ENCODE results near the gene ODF2. TPM values are rescaled to one million over a fixed set of nuclear protein-coding genes. Genes with fewer than 3 reads are reported as not detected.
"Not testable (repeated sequence)": the region's sequence is repeated elsewhere in the genome, so short reads cannot be mapped to it uniquely, and the experiment has no call there.

ODF2 gene
- total RNA-seq, 2 donors from 2014 or later, result 26.2 to 29.1 TPM

GRCh38 chr9:128419061-128419925 is 36.5 kb upstream of the ODF2 start:
- H3K9me3 ChIP-seq (ENCODE audit: control insufficient read depth, low read length, poor library complexity, severe bottlenecking), result no peaks in the 10 kb centered on the region
- Mint-ChIP-seq H3K4me1 (peaks cover 12% of the 10 kb centered on the region), H3K27me3 (peaks cover 44% of the 10 kb centered on the region), H3K27ac (no peak overlapping the region), H3K36me3 (ENCODE audit: low read depth) (peaks cover 8% of the 10 kb centered on the region), H3K4me3 (peak overlapping the region; percentile 87)
- DNase-seq (no peak), ATAC-seq (no peak)

DNA sequence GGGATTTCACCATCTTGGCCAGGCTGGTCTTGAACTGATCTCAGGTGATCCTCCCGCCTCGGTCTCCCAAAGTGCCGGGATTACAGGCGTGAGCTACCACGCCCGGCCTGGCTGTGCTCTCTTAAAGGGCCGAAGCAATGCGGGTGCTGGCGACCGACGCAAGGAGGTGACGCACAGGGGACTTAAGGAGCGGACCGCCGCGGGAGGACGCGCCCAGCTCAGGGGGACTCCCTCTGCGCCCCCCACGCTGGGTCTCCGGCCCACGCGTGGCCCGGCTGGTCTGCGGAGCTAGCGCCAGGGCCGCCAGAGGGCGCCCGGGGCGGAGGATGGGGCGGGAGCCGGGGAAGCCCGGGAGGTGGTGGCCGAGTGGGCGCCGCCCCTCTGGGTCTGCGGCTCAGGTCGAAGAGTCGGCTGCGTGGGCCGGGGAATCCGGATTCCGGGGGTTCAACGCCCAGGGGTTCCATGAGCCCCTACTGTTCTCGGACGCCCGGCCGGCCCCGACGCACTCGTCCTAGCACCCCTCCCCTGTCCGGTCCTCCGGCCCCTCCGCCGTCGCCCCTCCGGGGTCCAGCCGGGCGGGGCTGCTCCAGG is 35.7 kb upstream of the ODF2 start:
- DNase-seq (peak; percentile 52 to 66 (median 56)), ATAC-seq (peak; percentile 89)
- Mint-ChIP-seq H3K4me3 (peak overlapping the region; percentile 87), H3K27me3 (peaks cover 36% of the 10 kb centered on the region), H3K36me3 (ENCODE audit: low read depth) (peaks cover 3% of the 10 kb centered on the region), H3K4me1 (peaks cover 12% of the 10 kb centered on the region), H3K27ac (no peak overlapping the region)
- H3K9me3 ChIP-seq (ENCODE audit: control insufficient read depth, low read length, poor library complexity, severe bottlenecking), result no peaks in the 10 kb centered on the region

DNA sequence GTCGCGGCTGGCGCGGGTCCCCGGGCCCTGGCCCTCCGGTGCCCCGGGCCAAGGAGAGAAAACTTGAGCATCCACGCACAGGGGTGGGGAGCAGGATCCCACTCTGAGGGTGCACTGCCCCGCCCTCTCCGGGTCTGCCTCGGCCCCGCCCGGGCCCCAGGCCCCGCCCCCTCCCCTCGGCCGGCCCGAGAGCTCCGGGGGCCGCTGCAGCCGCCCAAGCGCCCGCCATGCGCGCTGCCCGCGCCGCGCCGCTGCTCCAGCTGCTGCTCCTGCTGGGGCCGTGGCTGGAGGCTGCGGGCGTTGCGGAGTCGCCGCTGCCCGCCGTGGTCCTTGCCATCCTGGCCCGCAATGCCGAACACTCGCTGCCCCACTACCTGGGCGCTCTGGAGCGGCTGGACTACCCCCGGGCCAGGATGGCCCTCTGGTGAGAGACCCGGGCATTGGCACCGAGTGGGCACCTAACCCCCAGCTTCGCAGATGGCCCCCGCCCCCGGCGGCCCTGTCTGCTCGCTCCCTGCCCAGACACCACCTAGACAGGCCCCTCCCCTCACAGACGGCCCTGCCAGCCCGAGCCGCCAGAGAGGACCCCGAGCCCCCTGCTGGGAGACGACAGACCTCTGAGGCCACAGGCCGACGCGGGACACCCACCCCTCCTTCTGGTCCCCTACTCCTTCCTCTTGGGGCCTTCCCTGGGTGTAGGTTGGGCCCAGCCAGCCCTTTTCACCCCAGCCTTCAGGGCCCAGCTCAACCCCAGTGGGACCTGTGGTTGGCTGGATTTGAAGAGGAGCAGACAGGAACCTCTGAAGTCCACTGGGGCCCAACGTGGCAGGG is 34.9 kb upstream of the ODF2 start, which contains the start of gene CERCAM:
Gene CERCAM (plus strand): TSS at position 207 of the 831 bp plus-strand sequence. CDS start 21 bp downstream, at position 228.
- H3K36me3 Mint-ChIP-seq (ENCODE audit: low read depth), result no peaks in the 10 kb centered on the region
- DNase-seq (peak in 2 of 3 donors; percentile 39 to 45), ATAC-seq (peak; percentile 80)
- H3K4me3 Mint-ChIP-seq, result peak within 1 kb of the TSS; percentile 87
- H3K27me3 Mint-ChIP-seq, result peaks cover 28% of the 10 kb centered on the region
- H3K4me1 Mint-ChIP-seq, result peaks cover 12% of the 10 kb centered on the region
- no peak within 1 kb of the TSS for H3K27ac Mint-ChIP-seq
- H3K9me3 ChIP-seq (ENCODE audit: control insufficient read depth, low read length, poor library complexity, severe bottlenecking), result no peaks in the 10 kb centered on the region

GRCh38 chr9:128421482-128421996 is 34.3 kb upstream of the ODF2 start:
- DNase-seq (no peak), ATAC-seq (no peak)
- H3K4me3 Mint-ChIP-seq, result peak overlapping the region; percentile 81
- H3K9me3 ChIP-seq (ENCODE audit: control insufficient read depth, low read length, poor library complexity, severe bottlenecking), result no peaks in the 10 kb centered on the region
- no peak overlapping the region for H3K27ac Mint-ChIP-seq
- H3K4me1 Mint-ChIP-seq, result peaks cover 10% of the 10 kb centered on the region
- peaks cover 22% of the 10 kb centered on the region for H3K27me3 Mint-ChIP-seq
- no peaks in the 10 kb centered on the region for H3K36me3 Mint-ChIP-seq (ENCODE audit: low read depth)

DNA sequence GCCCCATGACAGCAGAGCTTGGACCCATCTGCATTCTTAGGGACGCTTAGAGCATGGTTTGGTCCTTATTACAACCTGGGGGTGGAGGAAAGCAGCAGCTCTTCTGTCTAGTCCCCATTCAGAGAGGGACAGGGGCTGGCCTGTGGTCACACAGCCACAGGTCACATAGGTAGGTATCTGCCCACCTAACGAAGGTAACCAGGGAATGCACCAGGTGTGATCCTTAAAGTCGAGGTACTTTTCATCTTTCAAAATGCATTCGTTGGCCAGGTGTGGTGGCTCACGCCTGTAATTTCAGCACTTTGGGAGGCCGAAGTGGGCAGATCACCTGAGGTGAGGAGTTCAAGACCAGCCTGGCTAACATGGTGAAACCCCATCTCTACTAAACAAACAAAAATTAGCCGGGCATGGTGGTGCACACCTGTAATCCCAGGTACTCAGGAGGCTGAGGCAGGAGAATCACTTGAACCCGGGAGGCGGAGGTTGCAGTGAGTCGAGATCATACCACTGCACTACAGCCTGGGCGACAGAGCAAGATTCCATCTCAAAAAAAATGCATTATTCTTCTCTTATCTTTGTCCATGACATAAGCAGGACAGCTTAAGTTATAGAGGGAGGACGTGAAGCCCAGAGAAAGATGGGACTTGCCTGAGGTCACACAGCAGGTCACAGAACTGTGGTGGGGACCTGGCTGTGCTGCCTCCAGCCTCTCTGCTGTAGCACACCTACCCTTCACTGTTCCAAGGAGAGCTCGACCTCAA is 33.6 kb upstream of the ODF2 start:
- H3K4me1 Mint-ChIP-seq; DNase-seq; H3K9me3 ChIP-seq (ENCODE audit: control insufficient read depth, low read length, poor library complexity, severe bottlenecking); H3K36me3 Mint-ChIP-seq (ENCODE audit: low read depth); H3K27ac Mint-ChIP-seq; ATAC-seq: not testable (repeated sequence)
- Mint-ChIP-seq H3K4me3 (peak overlapping the region; percentile 75), H3K27me3 (peaks cover 19% of the 10 kb centered on the region)

GRCh38 chr9:128422783-128423150 is 33.0 kb upstream of the ODF2 start:
- DNase-seq, result no peak
- no peaks in the 10 kb centered on the region for H3K9me3 ChIP-seq (ENCODE audit: control insufficient read depth, low read length, poor library complexity, severe bottlenecking)
- Mint-ChIP-seq H3K27me3 (peaks cover 19% of the 10 kb centered on the region), H3K36me3 (ENCODE audit: low read depth) (no peaks in the 10 kb centered on the region), H3K4me1 (peaks cover 10% of the 10 kb centered on the region), H3K27ac (no peak overlapping the region), H3K4me3 (peak overlapping the region; percentile 75)
- no peak for ATAC-seq

DNA sequence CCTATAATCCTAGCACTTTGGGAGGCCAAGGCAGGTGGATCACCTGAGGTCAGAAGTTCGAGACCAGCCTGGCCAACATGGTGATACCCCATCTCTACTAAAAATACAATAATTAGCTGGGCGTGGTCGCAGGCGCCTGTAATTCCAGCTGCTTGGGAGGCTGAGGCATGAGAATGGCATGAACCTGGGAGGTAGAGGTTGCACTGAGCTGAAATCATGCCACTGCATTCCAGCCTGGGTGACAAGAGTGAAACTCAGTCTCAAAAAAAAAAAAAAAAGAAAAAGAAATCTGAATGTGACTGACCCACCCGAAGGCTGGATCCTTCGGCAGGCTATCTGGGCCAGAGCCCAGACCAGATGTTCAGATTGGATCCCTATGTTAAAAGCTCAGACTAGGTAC is 32.5 kb upstream of the ODF2 start:
- H3K36me3 Mint-ChIP-seq (ENCODE audit: low read depth); DNase-seq: not testable (repeated sequence)

GRCh38 chr9:128424268-128424780 is 31.5 kb upstream of the ODF2 start:
- no peak overlapping the region for H3K27ac Mint-ChIP-seq
- ATAC-seq, result no peak
- peaks cover 10% of the 10 kb centered on the region for H3K4me1 Mint-ChIP-seq
- DNase-seq, result no peak
- peaks cover 12% of the 10 kb centered on the region for H3K27me3 Mint-ChIP-seq
- H3K36me3 Mint-ChIP-seq (ENCODE audit: low read depth), result no peaks in the 10 kb centered on the region
- no peaks in the 10 kb centered on the region for H3K9me3 ChIP-seq (ENCODE audit: control insufficient read depth, low read length, poor library complexity, severe bottlenecking)
- H3K4me3 Mint-ChIP-seq, result no peak overlapping the region

More for the DNA sequence above, 32.5 kb upstream of the ODF2 start:
- not testable (repeated sequence) for H3K9me3 ChIP-seq (ENCODE audit: control insufficient read depth, low read length, poor library complexity, severe bottlenecking); H3K27ac Mint-ChIP-seq; H3K4me1 Mint-ChIP-seq; H3K4me3 Mint-ChIP-seq; ATAC-seq
- peaks cover 19% of the 10 kb centered on the region for H3K27me3 Mint-ChIP-seq

GRCh38 chr9:128428644-128429512 is 26.9 kb upstream of the ODF2 start:
- Mint-ChIP-seq H3K36me3 (ENCODE audit: low read depth) (no peaks in the 10 kb centered on the region), H3K4me3 (no peak overlapping the region), H3K4me1 (no peaks in the 10 kb centered on the region), H3K27ac (no peak overlapping the region), H3K27me3 (no peaks in the 10 kb centered on the region)
- no peak for ATAC-seq
- no peaks in the 10 kb centered on the region for H3K9me3 ChIP-seq (ENCODE audit: control insufficient read depth, low read length, poor library complexity, severe bottlenecking)
- DNase-seq, result no peak

DNA sequence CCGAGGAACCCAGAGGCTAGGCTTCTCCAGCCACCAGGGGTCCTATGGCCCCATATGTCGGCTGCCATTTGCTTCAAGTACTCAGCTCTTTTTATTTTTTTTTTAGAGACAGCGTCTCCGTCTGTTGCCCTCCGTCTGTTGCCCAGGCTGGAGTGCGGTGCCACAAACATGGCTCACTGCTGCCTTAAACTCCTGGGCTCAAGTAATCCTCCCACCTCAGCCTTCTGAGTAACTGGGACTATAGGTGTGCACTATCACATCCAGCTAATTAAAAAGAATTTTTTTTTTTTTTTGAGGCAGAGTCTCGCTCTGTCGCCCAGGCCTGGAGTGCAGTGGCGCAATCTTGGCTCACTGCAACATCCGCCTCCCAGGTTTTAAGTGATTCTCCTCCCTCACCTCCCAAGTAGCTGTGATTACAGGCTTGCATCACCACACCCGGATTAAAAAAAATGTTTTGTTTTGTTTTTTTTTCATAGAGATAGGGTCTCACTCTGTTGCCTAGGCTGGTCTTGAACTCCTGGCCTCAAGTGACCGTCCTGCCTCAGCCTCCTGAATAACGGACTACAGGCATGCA is 26.2 kb upstream of the ODF2 start:
- DNase-seq (no peak), ATAC-seq (no peak)
- H3K9me3 ChIP-seq (ENCODE audit: control insufficient read depth, low read length, poor library complexity, severe bottlenecking), result no peaks in the 10 kb centered on the region
- H3K4me3 Mint-ChIP-seq, result no peak overlapping the region
- no peaks in the 10 kb centered on the region for H3K36me3 Mint-ChIP-seq (ENCODE audit: low read depth)
- H3K27me3 Mint-ChIP-seq, result no peaks in the 10 kb centered on the region
- no peak overlapping the region for H3K27ac Mint-ChIP-seq
- no peaks in the 10 kb centered on the region for H3K4me1 Mint-ChIP-seq

GRCh38 chr9:128431207-128431606 is 24.6 kb upstream of the ODF2 start:
- H3K4me3 Mint-ChIP-seq, result no peak overlapping the region
- H3K36me3 Mint-ChIP-seq (ENCODE audit: low read depth), result no peaks in the 10 kb centered on the region
- H3K9me3 ChIP-seq (ENCODE audit: control insufficient read depth, low read length, poor library complexity, severe bottlenecking), result no peaks in the 10 kb centered on the region
- no peak overlapping the region for H3K27ac Mint-ChIP-seq
- no peaks in the 10 kb centered on the region for H3K27me3 Mint-ChIP-seq
- H3K4me1 Mint-ChIP-seq, result no peaks in the 10 kb centered on the region
- ATAC-seq (no peak), DNase-seq (no peak)
